Dendritic cell treated with granulocyte-macrophage colony-stimulating factor and Interleukin-4, amounts not matched to agents 40 ng/mL and 50 ng/mL, for 4 days (primary cell): ENCODE measurements around the gene NFKBIL1.
"Not testable (repeated sequence)": the region's sequence is repeated elsewhere in the genome, so short reads cannot be mapped to it uniquely, and the experiment has no call there.

ENCODE experiments used
- H3K27ac Mint-ChIP-seq: one replicate; pipeline ENCODE4 v1.8.0; 2022; ENCODE audit warnings: mild to moderate bottlenecking, mixed read lengths
- H3K27me3 Mint-ChIP-seq: one replicate; pipeline ENCODE4 v1.8.0; 2022; ENCODE audit warnings: mild to moderate bottlenecking, mixed read lengths
- H3K36me3 Mint-ChIP-seq: one replicate; pipeline ENCODE4 v1.8.0; 2022; ENCODE audit warnings: low read depth, mixed read lengths
- H3K4me1 Mint-ChIP-seq: one replicate; pipeline ENCODE4 v1.8.0; 2022; ENCODE audit warnings: low read depth, mixed read lengths
- H3K4me3 Mint-ChIP-seq: one replicate; pipeline ENCODE4 v1.8.0; 2022; ENCODE audit warnings: mild to moderate bottlenecking, moderate library complexity, mixed read lengths
- H3K9me3 Mint-ChIP-seq: one replicate; pipeline ENCODE4 v1.8.0; 2022; ENCODE audit warnings: mixed read lengths
- intact Hi-C: fragments of 100-400 bp; cut with micrococcal nuclease; formaldehyde crosslinking; loops from one replicate; pipeline ENCODE4 v1.15.0; 2022

Gene NFKBIL1

GRCh38 chr6:31587791-31588777 lies 40.7 kb downstream of the NFKBIL1 start:
- Mint-ChIP-seq H3K4me1 (peaks cover 68% of the 10 kb centered on the region), H3K27me3 (no peaks in the 10 kb centered on the region), H3K36me3 (peaks cover 43% of the 10 kb centered on the region), H3K9me3 (no peaks in the 10 kb centered on the region), H3K27ac (peak overlapping the region; percentile 68), H3K4me3 (peak overlapping the region; percentile 80)
- intact Hi-C loops: no loop called here

GRCh38 chr6:31588871-31589650 lies 41.7 kb downstream of the NFKBIL1 start:
- Mint-ChIP-seq H3K27me3 (no peaks in the 10 kb centered on the region), H3K27ac (peak overlapping the region; percentile 62), H3K36me3 (peaks cover 43% of the 10 kb centered on the region), H3K4me3 (peak overlapping the region; percentile 79), H3K9me3 (no peaks in the 10 kb centered on the region), H3K4me1 (peaks cover 67% of the 10 kb centered on the region)
- intact Hi-C loops: no loop called here

- H3K27me3 Mint-ChIP-seq, H3K27ac Mint-ChIP-seq, H3K4me3 Mint-ChIP-seq, H3K9me3 Mint-ChIP-seq, intact Hi-C loops: not testable (repeated sequence)
- Mint-ChIP-seq H3K4me1 (peaks cover 61% of the 10 kb centered on the region), H3K36me3 (peaks cover 43% of the 10 kb centered on the region)
Measured at GRCh38 chr6:31590691-31591090, 43.3 kb downstream of the NFKBIL1 start.

GRCh38 chr6:31592396-31592771 lies 45.0 kb downstream of the NFKBIL1 start:
- Mint-ChIP-seq H3K9me3 (no peaks in the 10 kb centered on the region), H3K36me3 (peaks cover 35% of the 10 kb centered on the region), H3K4me3 (no peak overlapping the region), H3K27me3 (no peaks in the 10 kb centered on the region), H3K27ac (peak overlapping the region; percentile 41), H3K4me1 (peaks cover 58% of the 10 kb centered on the region)
- intact Hi-C loops: no loop called here

- Mint-ChIP-seq H3K4me1 (peaks cover 37% of the 10 kb centered on the region), H3K9me3 (no peaks in the 10 kb centered on the region), H3K27ac (no peak overlapping the region), H3K36me3 (no peaks in the 10 kb centered on the region), H3K4me3 (no peak overlapping the region), H3K27me3 (no peaks in the 10 kb centered on the region)
- intact Hi-C loops: loop anchor here (5.0 kb wide), 1 partner anchor 105 kb away; no protein-coding TSS in a partner anchor
Measured at GRCh38 chr6:31597006-31597405, 49.6 kb downstream of the NFKBIL1 start.

- Mint-ChIP-seq H3K27ac (no peak overlapping the region), H3K9me3 (no peaks in the 10 kb centered on the region), H3K36me3 (no peaks in the 10 kb centered on the region), H3K27me3 (no peaks in the 10 kb centered on the region), H3K4me3 (no peak overlapping the region), H3K4me1 (peaks cover 27% of the 10 kb centered on the region)
- intact Hi-C loops: no loop called here
Measured at GRCh38 chr6:31607317-31607716, 59.9 kb downstream of the NFKBIL1 start.
